Measurements from ENCODE around the gene FBXO34. TPM values are rescaled to one million over a fixed set of nuclear protein-coding genes. Genes with fewer than 3 reads are reported as not detected.

The FBXO34 gene
- total RNA-seq, 2 donors from 2014 or later = 44.1 to 51.6 TPM

DNA sequence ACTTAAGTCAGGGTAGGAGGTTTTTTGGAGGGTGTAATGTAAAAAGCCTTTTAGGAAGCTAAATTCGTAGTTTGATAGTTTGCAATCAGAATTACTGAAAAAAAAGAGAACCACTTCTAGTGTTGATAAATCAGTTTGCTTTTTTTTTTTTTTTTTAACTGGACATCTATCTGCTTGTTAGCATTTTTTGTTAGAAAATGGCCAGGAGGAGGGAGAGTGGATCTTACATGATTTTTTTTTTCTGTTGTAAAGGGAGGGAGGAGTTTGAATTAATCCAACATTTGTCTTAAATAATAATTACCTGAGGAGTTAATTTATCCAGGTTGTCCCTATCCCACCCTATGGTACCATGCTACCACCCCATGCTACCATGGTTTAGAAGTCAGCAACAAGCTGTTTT lies 1.2 kb downstream of the FBXO34 start:
- peaks cover 16% of the 10 kb centered on the region for H3K9me3 ChIP-seq (ENCODE audit: control insufficient read depth, low read length)
- H3K27ac ChIP-seq (ENCODE audit: low read depth, low read length) = no peak overlapping the region
- no peaks in the 10 kb centered on the region for H3K27me3 ChIP-seq (ENCODE audit: control insufficient read depth, insufficient read depth, low read length, poor library complexity, severe bottlenecking)
- no peaks in the 10 kb centered on the region for H3K27me3 Mint-ChIP-seq (ENCODE audit: insufficient read depth)
- H3K4me1 ChIP-seq (ENCODE audit: control insufficient read depth, insufficient read depth, low read length) = peaks cover 3% of the 10 kb centered on the region
- peak overlapping the region; percentile 95 for H3K27ac Mint-ChIP-seq
- H3K4me3 Mint-ChIP-seq = peak overlapping the region; percentile 87
- 50 to 83% methylated on average over 1 of the region's 1 CpG for WGBS, 2 experiments (ENCODE audit: insufficient coverage in 1 of 2, insufficient read length in 1 of 2)
- TF ChIP-seq, protein P1, sequence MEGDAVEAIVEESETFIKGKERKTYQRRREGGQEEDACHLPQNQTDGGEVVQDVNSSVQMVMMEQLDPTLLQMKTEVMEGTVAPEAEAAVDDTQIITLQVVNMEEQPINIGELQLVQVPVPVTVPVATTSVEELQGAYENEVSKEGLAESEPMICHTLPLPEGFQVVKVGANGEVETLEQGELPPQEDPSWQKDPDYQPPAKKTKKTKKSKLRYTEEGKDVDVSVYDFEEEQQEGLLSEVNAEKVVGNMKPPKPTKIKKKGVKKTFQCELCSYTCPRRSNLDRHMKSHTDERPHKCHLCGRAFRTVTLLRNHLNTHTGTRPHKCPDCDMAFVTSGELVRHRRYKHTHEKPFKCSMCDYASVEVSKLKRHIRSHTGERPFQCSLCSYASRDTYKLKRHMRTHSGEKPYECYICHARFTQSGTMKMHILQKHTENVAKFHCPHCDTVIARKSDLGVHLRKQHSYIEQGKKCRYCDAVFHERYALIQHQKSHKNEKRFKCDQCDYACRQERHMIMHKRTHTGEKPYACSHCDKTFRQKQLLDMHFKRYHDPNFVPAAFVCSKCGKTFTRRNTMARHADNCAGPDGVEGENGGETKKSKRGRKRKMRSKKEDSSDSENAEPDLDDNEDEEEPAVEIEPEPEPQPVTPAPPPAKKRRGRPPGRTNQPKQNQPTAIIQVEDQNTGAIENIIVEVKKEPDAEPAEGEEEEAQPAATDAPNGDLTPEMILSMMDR (conservative IDR thresholded peaks at IDR 0.05) = no peak
- H3K4me1 Mint-ChIP-seq = peaks cover 42% of the 10 kb centered on the region
- peak overlapping the region; percentile 96 for H3K4me3 ChIP-seq (ENCODE audit: low read length)
- H3K36me3 Mint-ChIP-seq (ENCODE audit: low read depth) = peaks cover 11% of the 10 kb centered on the region
- H3K9me3 Mint-ChIP-seq = peaks cover 16% of the 10 kb centered on the region
- H3K36me3 ChIP-seq (ENCODE audit: control insufficient read depth, insufficient read depth, low read length) = peaks cover 12% of the 10 kb centered on the region
- peak overlapping the region; percentile 93 for H3K9ac ChIP-seq (ENCODE audit: extremely low read depth, low read length, poor library complexity, severe bottlenecking)
- no peak for DNase-seq

DNA sequence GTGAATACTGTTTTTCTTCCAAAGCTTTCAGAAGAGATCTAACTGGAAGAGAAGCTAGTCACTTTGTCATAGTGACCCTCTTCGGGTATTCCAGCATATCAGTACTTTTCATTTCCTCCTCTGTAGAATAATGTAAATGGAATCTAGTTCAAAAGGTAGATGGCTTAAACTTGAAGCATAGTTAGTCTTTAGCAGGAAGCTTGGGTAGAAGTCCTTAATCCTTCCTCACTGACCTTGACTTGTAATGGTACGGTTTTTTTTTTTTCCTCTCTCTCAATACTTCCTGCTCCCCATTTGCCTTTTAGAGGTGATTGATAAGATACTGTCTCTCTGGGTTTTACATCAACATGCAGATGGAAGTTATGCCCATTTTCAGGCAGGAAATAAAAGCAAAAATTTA lies 1.7 kb downstream of the FBXO34 start:
- WGBS, 2 experiments (ENCODE audit: insufficient coverage in 1 of 2, insufficient read length in 1 of 2) = 89 to 100% methylated on average over 1 of the region's 2 CpGs
- Mint-ChIP-seq H3K4me3 (peak overlapping the region; percentile 87), H3K27me3 (ENCODE audit: insufficient read depth) (no peaks in the 10 kb centered on the region), H3K27ac (peak overlapping the region; percentile 59), H3K4me1 (peaks cover 42% of the 10 kb centered on the region), H3K9me3 (peaks cover 17% of the 10 kb centered on the region), H3K36me3 (ENCODE audit: low read depth) (peaks cover 14% of the 10 kb centered on the region)
- Histone ChIP-seq H3K9me3 (ENCODE audit: control insufficient read depth, low read length) (peaks cover 16% of the 10 kb centered on the region), H3K9ac (ENCODE audit: extremely low read depth, low read length, poor library complexity, severe bottlenecking) (peak overlapping the region; percentile 93), H3K27ac (ENCODE audit: low read depth, low read length) (no peak overlapping the region), H3K4me1 (ENCODE audit: control insufficient read depth, insufficient read depth, low read length) (peaks cover 3% of the 10 kb centered on the region), H3K36me3 (ENCODE audit: control insufficient read depth, insufficient read depth, low read length) (peaks cover 12% of the 10 kb centered on the region), H3K4me3 (ENCODE audit: low read length) (peak overlapping the region; percentile 96), H3K27me3 (ENCODE audit: control insufficient read depth, insufficient read depth, low read length, poor library complexity, severe bottlenecking) (no peaks in the 10 kb centered on the region)
- no peak for DNase-seq
- TF ChIP-seq, protein P1 (conservative IDR thresholded peaks at IDR 0.05) = no peak

DNA sequence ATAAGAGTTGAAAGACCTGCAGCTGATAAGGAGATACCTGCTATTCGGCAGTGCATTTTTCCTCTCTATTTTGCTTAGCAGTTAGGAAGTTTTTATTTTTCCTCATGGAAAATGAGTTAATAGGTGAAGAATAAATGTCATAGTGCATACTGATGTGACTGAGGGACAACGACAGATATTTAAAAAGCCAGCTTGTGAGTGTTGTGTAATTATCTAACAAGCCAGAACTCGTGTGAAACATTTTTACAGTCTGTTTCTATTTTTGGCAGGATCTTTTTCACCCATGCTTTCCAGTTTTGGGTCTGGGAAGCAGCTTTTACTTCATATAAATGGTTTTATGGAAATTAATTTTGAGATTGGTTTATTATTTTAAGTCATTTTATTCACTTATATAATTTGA lies 2.9 kb downstream of the FBXO34 start:
- no peak for DNase-seq
- peak overlapping the region; percentile 87 for H3K4me3 Mint-ChIP-seq
- peaks cover 18% of the 10 kb centered on the region for H3K9me3 Mint-ChIP-seq
- no peaks in the 10 kb centered on the region for H3K27me3 Mint-ChIP-seq (ENCODE audit: insufficient read depth)
- 87 to 100% methylated on average over 3 of the region's 3 CpGs for WGBS, 2 experiments (ENCODE audit: insufficient coverage in 1 of 2, insufficient read length in 1 of 2)
- TF ChIP-seq, protein P1 (conservative IDR thresholded peaks at IDR 0.05) = no peak
- peak overlapping the region; percentile 84 for H3K27ac Mint-ChIP-seq
- Histone ChIP-seq H3K9ac (ENCODE audit: extremely low read depth, low read length, poor library complexity, severe bottlenecking) (no peak overlapping the region), H3K36me3 (ENCODE audit: control insufficient read depth, insufficient read depth, low read length) (peaks cover 24% of the 10 kb centered on the region), H3K4me1 (ENCODE audit: control insufficient read depth, insufficient read depth, low read length) (peaks cover 3% of the 10 kb centered on the region), H3K27me3 (ENCODE audit: control insufficient read depth, insufficient read depth, low read length, poor library complexity, severe bottlenecking) (no peaks in the 10 kb centered on the region), H3K27ac (ENCODE audit: low read depth, low read length) (no peak overlapping the region), H3K9me3 (ENCODE audit: control insufficient read depth, low read length) (peaks cover 23% of the 10 kb centered on the region), H3K4me3 (ENCODE audit: low read length) (peak overlapping the region; percentile 96)
- peaks cover 21% of the 10 kb centered on the region for H3K36me3 Mint-ChIP-seq (ENCODE audit: low read depth)
- peaks cover 40% of the 10 kb centered on the region for H3K4me1 Mint-ChIP-seq
